ENCODE measurements around the gene RMRP.

GRCh38 chr9:35643046-35643445 is 14.8 kb downstream of the RMRP start:
- no peak for TF ChIP-seq CTCF (optimal IDR thresholded peaks at IDR 0.05 in 1 of 3, IDR thresholded peaks at IDR 0.05 in 1 of 3, conservative IDR thresholded peaks at IDR 0.05 in 1 of 3; ENCODE audit: extremely low read depth in 1 of 3, insufficient read depth in 2 of 3, low read length in 3 of 3)
- TF ChIP-seq EZH2 (IDR thresholded peaks at IDR 0.05; ENCODE audit: low read length), result no peak

Data from keratinocyte (primary cell).